ENCODE measurements around the gene XPR1.
"Not testable (repeated sequence)": the region's sequence is repeated elsewhere in the genome, so short reads cannot be mapped to it uniquely, and the experiment has no call there.

XPR1 gene

GRCh38 chr1:180646093-180646492 is 14.3 kb downstream of the XPR1 start:
- DNase-seq, result no peak

DNA sequence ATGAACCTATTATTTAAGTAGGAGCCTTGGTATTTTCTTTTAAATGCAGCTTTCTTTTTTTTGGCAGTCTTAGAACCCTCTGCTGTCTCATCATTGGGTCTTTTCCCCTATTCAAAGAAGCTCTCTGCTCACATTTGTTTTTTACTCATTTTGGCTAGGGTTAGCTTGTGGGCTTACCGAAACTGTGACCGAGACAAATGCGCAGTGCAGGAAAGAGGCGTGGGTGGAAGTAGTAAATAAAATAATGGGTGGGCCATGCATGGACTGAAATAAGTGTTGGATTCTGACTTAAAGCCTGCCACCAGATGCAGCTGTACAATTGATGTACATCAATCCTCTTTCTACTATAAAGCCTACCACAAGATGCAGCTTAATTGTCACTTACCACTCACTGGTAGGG is 14.7 kb downstream of the XPR1 start:
- DNase-seq, result no peak

DNA sequence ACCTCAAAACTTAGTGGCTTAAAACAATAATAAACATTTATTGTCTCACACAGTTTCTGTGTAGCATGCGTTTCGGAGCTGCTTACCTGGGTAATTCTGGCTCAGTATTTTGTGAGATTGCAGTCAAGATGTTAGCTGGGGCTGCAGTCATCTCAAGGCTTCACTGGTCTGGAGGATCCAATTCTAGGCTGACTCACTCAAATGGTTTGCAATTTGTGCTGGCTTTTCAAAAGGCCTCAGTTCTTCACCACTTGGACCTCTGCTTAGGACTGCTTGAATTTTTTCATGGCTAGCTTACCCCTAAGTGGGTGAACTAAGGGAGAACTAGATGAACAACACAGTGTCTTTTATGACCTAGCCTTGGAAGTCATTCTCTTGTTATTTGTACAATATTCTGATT is 21.0 kb downstream of the XPR1 start:
- no peak for DNase-seq

DNA sequence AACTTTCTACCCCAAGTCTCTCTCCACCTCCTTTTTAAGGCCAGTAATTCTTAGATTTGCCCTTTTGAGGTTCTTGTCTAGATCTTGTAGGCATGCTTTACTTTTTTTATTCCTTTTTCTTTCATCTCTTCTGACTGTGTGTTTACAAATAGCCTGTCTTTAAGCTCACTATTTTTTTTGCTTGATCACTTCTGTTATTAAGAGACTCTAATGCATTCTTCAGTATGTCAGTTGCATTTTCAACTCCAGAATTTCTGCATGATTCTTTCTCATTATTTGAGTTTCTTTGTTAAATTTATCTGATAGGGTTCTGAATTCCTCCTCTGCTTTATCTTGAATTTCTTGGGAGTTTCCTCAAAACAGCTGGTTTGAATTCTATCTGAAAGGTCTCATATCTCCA is 30.9 kb downstream of the XPR1 start:
- DNase-seq, result no peak

GRCh38 chr1:180670681-180671080 is 38.9 kb downstream of the XPR1 start:
- no peak for DNase-seq

DNA sequence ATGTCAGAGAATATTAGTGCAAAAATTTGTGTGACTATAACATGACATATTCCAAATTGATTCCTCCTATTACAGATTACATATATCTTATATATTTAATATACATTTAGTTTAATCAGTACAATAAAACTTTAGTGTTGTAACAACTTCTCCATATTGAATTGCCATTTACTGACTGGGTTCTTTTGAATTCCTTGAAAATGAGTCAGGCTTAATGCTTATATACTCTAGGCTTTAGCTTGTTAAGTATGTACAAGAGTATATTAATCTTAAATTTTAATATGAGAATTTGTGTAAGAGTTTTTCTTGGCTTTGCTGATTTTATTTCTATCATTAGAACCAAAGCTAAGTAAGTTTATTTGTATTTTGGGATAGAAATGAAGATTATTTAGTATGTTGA is 40.3 kb downstream of the XPR1 start:
- DNase-seq, result no peak

GRCh38 chr1:180672505-180672904 is 40.7 kb downstream of the XPR1 start:
- DNase-seq, result no peak

GRCh38 chr1:180674603-180675530 is 43.0 kb downstream of the XPR1 start:
- no peak for DNase-seq

GRCh38 chr1:180675586-180675985 is 43.8 kb downstream of the XPR1 start:
- no peak for DNase-seq

DNA sequence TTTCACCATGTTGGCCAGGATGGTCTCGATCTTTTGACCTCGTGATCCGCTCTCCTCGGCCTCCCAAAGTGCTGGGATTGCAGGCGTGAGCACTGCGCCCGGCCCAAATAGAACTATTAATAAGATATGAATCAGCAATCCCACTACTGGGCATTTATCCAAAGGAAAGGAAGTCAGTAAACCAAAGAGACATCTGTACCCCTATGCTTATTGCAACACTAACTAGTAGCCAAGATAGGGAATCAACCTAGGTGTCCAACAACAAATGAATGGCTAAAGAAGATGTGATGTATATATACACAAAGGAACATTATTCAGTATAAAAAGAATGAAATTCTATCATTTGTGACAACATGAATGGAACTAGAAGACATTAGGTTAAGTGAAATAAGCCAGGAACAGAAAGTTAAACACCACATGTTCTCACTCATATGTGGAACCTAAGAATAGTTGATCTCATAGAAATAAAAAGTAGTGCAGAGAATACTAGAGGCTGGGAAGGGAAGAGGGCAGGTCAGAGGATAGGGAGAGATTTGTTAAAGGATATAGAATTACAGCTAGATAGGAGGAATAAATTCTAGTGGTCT is 48.8 kb downstream of the XPR1 start:
- no peak for DNase-seq

GRCh38 chr1:180683117-180683516 is 51.3 kb downstream of the XPR1 start:
- DNase-seq, result not testable (repeated sequence)

- DNase-seq, result no peak
Measured at GRCh38 chr1:180691322-180691913, 59.6 kb downstream of the XPR1 start.

DNA sequence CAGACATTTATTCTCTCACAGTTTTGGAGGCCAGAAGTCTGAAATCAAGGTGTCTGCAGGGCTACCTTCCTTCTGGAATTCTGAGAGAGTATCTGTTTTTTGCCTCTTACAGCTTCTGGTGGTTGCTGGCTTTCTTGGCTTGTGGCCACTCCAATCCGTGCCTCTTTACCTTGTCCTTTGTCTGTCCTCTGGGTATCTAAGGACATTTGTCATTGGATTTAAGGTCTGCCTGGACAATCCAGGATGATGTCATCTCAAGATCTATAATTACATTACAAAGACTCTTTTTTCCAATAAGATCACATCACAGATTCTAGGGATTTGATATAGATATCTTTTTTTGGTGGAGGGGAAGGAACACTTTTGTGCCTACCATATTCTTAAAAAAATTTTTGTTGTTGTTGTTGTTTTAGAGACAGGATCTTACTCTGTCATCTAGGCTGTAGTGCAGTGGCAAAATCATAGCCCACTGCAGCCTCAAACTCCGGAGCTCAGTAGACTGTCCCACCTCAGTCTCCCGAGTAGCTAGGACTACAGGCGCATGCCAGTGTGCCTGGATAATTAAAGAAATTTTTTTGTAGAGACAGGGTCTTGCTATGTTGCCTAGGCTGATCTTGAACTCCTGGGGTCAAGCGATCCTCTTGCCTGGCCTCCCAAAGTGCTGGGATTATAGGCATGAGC is 61.9 kb downstream of the XPR1 start:
- DNase-seq, result no peak

- no peak for DNase-seq
Measured at GRCh38 chr1:180695282-180695681, 63.5 kb downstream of the XPR1 start.

- no peak for DNase-seq
Measured at GRCh38 chr1:180696361-180696760, 64.5 kb downstream of the XPR1 start.

DNA sequence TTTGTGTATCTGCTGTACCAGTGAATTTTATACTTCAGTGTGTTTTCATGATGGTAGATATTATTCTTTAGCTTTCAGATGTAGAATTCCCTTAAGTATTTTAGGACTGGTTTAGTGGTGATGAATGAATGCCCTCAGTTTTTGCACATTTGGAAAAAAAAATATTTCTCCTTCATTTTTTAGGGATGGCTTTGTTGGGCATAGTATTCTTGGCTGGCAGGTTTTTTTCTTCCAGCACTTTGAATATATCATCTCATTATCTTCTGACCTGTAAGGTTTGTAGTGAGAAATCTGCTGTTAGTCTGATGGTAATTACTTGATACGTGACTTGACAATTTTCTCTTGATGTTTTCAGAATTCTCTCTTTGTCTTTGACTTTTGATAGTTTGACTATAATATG is 66.8 kb downstream of the XPR1 start:
- DNase-seq, result no peak

DNA sequence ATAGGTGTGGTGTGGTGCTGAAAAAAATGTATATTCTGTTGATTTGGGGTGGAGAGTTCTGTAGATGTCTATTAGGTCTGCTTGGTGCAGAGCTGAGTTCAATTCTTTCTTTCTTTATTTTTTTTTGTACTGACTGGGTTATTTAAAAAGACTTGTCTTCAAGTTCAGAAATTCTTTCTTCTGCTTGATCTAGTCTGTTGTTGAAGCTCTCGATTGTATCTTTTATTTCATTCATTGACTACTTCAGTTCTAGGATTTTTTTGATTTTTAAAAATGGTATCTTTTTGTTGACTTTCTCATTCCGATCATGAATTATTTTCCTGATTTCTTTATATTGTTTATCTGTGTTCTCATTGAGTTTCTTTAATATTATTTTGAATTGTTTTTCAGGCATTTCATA is 70.6 kb downstream of the XPR1 start:
- not testable (repeated sequence) for DNase-seq

DNA sequence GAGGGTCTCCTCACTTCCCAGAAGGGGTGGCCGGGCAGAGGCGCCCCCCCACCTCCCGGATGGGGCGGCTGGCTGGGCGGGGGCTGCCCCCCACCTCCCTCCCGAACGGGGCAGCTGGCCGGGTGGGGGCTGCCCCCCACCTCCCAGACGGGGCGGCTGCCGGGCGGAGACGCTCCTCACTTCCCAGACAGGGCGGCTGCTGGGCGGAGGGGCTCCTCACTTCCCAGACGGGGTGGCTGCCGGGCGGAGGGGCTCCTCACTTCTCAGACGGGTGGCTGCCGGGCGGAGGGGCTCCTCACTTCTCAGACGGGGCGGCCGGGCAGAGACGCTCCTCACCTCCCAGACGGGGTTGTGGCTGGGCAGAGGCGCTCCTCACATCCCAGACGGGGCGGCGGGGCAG is 78.9 kb downstream of the XPR1 start:
- DNase-seq, result not testable (repeated sequence)

DNA sequence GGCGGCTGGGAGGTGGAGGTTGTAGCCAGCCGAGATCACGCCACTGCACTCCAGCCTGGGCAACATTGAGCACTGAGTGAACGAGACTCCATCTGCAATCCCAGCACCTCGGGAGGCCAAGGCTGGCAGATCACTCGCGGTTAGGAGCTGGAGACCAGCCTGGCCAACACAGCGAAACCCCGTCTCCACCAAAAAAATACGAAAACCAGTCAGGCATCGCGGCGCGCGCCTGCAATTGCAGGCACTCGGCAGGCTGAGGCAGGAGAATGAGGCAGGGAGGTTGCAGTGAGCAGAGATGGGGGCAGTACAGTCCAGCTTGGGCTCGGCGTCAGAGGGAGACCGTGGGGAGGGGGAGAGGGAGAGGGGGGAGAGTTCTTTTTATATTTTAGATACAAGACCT is 79.4 kb downstream of the XPR1 start:
- DNase-seq, result not testable (repeated sequence)

DNA sequence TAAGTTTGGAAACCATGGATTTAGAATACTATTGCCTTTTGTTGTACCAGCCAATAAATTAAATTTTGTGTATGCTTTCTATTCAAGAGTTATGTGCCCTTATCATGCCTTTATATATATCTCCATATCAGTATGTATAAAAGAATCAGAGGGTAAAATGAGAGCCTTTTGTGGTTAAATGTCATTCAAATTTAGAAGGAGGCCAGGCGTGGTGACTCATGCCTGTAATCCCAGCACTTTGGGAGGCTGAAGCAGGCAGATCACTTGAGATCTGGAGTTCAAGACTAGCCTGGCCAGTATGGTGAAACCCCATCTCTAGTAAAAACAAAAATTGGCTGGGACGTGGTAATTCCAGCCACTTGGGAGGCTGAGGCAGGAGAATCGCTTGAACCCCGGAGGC is 88.9 kb downstream of the XPR1 start:
- DNase-seq, result no peak

DNA sequence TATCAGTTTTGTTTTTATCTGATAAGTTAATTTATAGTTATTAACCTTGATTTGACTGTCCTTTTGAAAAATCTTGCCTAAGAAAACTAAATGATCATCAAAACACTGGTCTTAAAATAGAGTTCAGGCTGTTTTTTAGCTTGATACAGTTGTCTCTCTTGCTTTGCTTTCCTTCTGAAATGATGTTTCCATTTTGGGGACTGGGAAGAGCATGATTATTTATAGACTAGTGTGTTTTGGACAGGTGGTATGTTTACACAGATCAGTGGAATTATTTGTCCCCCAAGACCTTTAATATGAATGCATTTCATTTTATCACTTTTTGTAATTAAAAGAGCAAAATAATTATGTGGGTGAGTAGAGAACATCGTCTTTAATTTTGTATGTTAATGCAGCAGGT is 90.8 kb downstream of the XPR1 start:
- no peak for DNase-seq

GRCh38 chr1:180724055-180724454 is 92.2 kb downstream of the XPR1 start:
- no peak for DNase-seq

- DNase-seq, result not testable (repeated sequence)
Measured at GRCh38 chr1:180726024-180726423, 94.2 kb downstream of the XPR1 start.

- DNase-seq, result not testable (repeated sequence)
Measured at GRCh38 chr1:180727751-180728150, 95.9 kb downstream of the XPR1 start.

All from NCI-H774 (cell line).